Left forelimb (tissue), 1 donor: ENCODE measurements around the gene NLK.
"Not testable (repeated sequence)": the region's sequence is repeated elsewhere in the genome, so short reads cannot be mapped to it uniquely, and the experiment has no call there.

Source experiments
- DNase-seq: peaks from one replicate; pipeline ENCODE4 v3.0.0-alpha.2; 2018; ENCODE audit warnings: low spot score

Gene NLK

DNA sequence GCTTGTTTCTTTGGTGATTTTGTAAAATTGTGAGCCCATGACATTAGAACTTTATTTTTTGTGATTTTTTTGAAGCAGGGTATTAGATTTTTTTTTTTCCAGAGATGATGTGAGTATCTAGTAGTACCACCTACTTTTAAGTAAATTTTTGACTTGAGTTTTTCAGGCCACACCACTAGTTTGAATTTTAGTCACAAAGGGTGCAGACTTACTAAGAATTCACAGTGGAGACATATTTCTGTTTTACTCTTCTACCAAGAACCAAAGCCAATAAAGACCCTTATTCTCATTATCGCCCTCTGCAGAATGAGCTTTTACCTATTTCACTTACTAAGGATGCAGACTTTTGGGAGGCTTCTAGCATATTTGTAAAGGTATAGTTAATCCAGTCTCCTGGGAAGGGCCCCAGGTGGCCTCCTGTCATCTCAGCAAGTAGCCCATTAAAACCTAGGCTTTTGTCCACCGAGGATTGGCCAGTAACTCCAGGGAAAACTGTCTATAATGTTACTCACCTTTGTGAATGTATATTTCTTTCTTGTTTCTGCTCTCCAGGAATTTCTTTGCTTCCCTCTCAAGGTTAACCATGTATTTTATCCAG lies 30.6 kb downstream of the NLK start:
- DNase-seq, result no peak

DNA sequence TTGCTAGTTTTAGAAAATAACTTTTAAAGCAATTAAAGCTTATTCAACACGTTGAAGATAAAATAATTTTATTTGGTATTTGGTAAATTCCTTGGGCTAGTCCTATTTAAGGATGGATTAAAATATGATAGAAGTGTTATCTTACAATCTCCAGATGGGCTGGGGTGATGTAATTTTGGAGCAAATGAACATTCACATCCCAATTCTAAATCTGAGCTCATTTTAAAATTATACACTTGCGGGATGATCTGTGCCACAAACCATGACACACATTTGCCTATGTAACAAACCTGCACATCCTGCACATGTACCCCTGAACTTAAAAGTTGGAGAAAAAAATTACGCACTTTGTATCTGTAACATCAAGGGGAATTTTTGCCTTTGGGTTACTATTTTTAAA lies 31.5 kb downstream of the NLK start:
- DNase-seq, result no peak

DNA sequence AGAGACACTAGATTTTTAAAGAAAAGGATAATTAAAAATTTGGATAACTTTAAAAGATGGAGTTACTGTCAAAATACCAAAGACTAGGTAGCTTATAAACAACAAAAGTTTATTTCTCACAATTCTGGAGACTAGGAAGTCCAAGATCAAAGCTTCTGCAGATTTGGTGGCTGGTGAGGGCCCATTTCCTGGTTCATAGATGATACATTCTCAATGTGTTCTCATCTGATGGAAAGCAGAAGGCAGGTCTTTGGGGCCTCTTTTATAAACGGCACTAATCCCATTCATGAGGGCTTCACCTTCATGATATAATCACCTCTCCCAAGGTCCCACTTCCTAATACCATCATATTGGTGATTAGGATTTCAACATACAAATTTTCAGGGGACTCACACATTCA lies 33.7 kb downstream of the NLK start:
- DNase-seq, result no peak

DNA sequence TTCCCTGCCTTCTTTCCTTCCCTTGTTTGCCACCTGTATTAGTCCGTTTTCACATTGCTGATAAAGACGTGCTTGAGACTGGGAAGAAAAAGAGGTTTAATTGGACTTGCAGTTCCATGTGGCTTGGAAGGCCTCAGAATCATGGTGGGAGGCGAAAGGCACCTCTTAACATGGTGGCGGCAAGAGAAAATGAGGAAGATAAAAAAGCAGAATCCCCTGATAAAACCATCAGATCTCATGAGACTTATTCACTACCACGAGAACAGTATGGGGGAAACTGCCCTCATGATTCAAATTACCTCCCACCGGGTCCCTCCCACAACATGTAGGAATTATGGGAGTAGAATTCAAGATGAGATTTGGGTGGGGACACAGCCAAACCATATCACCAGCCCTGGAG lies 34.7 kb downstream of the NLK start:
- not testable (repeated sequence) for DNase-seq

DNA sequence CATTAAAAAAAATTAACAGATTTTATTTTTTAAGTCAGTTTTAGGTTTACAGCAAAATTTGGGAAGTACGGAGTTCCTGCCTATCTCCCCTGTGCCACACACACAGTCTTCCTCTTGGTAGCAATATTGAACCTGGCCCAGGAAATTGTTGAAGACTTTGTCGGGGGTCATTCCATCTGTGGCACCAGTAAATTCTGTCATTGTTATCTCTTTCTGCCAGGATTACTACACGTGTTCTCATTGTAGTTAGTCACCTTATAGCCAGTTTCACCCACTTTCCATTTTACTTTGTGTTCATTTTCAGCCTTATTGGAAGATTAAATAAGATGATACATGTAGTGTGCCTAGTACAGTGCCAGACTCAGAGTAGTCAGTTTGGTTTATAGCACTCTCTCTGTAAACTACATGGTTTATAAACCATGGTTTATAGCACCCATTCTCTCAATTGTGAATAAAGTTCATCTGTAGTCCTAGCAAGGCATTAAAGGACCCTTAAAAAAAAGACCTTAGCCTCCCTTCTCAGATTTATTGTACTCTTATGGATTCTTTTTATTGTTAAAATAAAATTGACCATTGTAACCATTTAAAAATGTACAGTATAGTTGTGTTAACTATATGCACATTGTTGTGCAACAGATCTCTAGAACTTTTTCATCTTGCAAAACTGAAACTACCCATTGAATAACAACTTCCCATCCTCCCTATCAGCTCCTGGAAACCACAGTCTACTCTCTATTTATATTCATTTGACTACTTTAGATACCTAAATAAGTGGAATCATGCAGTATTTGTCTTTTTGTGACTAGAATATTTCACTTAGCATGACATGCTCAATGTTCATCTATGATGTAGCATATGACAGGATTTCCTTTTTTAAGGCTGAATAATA lies 36.1 kb downstream of the NLK start:
- no peak for DNase-seq

DNA sequence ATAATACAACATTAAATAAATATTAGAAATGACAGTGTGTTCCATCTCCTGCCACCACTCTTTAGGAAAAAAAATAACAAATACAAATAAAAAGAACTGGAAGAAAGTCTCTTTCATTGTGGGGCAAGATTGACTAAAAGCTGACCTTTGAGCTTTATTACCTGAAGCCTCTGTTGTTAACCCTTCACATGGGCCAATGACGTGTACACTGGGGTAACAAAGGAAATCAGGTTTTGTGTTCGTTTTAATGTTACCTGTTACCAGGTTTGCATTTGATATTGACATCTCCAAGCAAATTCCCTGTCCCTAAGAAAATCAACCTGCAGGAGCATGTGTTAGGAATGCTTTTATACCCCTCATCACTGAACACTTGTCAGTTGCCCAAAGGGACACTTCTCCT lies 39.0 kb downstream of the NLK start:
- no peak for DNase-seq

DNA sequence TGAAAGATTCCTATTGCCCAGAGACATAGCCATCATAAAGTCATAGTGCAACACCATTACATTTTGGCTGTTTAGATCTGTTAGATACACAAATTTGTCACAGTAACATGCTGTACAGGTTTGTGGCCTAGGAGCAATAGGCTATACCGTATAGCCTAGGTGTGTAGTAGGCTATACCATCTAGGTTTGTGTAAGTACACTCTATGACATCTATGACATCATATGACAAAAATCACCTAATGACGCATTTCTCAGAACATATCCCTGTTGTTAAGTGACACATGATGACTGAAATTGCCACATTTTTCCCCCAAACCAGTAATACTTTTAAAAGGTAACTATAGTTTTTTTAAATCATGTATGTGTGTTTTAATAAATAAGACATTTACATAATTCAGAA lies 43.3 kb downstream of the NLK start:
- DNase-seq, result no peak

DNA sequence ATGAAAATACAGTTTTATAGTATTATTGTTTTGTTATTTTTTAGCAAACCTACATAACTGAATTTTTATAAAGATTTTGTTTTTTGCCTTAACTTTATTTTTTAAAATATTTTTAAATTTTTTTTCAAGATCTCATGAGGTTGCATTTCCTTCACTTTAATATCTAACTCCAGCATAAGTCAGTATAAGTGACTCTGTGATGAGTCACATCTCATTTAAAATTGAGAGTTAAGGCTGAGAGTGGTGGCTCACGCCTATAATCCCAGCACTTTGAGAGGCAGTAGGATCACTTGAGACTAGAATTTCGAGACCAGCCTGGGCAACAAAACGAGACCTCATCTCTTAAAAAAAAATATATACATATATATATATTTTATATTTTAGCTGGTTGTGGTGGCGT lies 44.0 kb downstream of the NLK start:
- DNase-seq, result no peak

DNA sequence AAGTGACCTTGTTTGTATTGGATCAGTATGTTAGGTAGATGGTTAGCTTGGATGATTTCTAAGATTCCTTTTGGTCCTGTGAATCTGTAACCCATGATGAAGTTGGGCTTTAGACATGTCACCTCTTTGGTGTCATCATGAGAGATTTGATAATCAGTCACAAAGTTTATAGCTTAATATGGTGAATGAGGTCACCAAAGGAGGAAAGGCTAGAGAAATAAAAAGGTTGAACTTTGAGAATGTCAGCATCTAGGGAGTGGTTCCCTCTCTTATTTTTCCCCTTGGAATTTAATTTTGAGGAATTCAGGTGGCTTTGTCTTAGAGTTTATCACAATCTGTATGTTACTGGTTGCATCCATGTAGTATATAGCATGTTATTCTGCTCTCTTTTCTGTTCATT lies 45.3 kb downstream of the NLK start:
- DNase-seq, result no peak

DNA sequence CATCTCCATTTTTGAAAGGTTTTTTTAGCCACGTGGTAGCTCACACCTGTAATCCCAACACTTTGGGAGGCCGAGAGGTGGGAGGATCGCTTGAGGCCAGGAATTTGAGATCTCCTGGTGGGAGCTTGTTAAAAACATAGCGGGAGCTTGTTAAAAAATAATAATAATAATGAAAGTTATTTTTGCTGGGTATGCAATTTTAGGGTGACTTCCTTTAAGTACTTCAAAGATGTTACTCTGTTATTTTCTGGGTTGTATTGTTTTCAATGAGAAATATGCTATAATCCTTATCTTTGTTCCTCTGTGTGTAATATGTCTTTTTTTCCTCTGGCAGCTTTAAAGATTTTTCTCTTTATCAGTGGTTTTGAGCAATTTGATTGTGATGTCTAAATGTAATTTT lies 48.1 kb downstream of the NLK start:
- DNase-seq, result no peak

DNA sequence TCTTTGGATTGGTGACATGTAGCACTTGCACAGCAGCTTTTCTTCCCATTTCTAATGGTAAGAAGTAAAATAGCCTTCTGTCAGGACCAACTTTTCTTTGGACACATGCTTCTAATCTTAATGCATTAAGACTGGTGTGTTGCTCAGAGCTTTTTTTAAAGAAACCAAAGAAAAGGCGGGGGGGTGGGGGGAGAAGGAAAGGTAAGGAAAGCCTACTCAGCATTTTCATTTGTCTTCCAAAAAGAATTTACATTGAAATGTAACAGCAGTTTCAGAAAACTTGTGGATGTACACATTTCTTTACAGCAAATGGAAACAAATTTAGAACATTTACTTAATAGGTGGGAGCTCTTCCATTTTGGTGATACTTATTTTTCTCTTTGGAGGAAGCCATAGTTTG lies 49.6 kb downstream of the NLK start:
- DNase-seq, result no peak

DNA sequence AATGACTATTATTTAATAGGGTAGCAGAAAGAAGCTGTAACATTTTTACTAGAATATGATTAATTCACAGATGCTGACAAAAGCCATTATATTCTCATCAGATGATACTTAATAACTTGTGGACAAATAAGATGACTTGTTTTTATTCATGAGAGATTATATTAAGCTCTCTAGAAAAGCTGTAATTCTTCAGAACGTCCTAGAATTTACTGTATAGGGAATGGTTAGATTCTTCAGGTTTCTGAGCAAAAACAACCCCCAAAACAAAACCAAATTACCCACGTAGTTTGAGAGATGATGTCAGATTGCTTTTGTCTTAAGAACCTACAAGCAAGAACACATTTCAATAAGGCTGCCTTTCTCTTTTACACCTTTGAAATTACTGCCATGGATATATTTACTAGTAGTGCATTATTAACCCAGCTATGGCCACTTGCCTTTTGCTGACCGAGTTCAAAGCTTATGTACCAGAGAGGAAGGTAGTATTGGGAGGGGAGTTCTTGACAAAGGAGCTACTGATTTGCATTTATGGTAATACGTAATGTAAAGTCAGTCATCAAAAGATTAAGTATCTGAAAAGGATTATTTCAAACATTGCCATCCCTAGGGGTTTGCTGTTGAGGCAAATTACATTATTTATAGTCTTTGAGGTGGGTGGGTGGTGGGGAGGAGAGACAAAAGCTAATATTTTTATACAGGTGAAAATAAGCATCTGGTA lies 51.7 kb downstream of the NLK start:
- no peak for DNase-seq

DNA sequence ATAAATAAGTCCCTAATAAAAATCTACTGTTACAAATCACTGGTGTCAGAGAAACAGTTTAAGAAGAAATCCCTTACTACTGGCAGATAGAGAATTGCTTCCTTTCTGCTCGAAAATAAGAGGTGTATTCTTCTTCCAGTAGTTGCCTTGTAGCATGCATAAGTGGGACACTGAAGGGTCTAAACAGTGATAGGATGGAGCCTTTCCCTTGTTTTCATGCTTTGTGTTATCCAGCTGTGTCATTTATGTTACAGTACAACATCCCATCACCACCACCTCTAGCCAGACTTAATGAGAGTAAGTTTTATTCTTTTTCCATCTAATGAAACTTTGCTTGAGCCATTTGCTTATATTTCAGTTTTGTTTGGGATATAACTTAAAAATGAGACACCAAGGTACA lies 54.3 kb downstream of the NLK start:
- no peak for DNase-seq

DNA sequence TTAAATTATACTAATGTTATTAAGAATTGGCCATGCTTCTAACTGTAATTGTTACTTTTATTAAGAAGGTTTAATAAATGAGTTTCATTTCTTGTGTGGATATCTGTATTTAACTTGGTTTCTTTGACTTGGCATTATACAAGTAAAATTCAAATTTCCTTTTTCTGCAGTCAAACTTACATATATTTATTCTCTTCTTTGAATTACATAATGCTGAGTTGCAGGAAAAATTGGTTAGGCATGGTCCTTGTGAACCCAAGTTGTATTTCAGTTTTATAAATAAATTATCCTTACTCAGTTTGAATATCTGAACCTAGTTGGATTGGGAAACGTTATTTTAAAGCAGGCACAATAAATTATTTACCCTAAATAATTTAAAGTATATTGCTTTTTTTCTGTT lies 54.8 kb downstream of the NLK start:
- DNase-seq, result no peak

DNA sequence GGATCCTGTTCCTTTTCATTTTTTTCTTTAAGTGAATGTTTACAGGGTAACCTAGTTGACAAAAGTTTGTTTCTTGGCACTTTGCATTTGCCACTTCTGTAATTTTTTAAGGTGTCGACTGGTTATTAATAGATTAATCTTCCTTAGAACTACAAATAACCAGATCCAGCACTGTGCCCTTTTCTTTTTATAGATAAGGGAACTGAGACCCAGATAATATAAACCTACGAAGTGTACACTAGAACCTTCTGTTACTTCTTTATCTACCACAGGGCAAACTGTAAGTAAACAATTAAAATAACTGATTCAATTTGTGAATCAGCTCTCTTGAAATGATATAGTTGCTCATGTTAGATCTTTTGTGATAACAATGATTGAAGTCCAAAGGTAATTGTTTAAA lies 55.4 kb downstream of the NLK start:
- no peak for DNase-seq

DNA sequence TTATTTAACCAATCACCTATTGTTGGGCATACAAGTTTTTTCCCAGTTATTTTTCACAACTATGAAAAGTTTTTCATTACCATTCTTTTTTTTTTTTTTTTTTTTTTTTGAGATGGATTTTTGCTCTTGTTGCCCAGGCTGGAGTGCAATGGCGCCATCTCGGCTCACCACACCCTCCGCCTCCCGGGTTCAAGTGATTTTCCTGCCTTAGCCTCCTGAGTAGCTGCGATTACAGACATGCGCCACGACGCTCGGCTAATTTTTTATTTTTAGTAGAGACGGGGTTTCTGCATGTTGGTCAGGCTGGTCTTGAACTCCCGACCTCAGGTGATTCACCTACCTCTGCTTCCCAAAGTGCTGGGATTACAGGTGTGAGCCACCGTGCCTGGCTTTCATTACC lies 56.1 kb downstream of the NLK start:
- DNase-seq, result not testable (repeated sequence)

DNA sequence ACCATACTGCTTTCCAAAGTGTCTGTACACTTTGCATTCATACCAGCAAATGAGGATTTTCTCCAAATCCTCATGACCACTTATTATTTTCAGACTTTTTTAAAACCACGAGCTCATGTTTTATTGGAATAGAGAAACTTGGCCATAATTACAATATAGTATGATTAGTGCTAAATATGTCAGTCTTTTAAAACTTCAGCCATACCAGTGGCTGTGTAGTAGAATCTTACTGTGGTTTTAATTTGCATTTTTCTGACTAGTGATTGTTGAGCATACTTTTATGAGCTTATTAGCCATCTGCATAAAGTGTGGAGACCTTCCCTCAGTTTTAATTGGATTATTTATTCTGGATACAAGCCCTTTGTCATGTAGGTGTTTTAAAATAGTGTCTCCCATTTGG lies 57.8 kb downstream of the NLK start:
- DNase-seq, result no peak

DNA sequence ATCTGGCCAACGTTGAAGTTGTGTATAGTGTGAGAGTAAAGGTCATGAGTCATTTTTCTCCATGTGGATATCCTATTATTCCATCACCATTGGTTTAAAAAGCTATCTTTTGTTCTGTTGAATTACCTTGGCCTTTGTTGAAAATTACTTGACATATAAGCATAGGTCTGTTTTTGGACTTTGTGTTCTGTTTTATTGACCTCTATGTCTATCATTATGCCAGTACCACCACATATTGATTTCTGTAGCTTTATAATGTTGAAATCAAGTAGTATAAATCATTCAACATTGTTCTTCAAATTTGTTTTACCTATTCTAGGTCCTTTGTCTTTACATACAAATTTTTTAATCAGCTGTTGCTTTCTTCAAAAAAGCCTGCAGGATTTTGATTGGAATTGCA lies 58.5 kb downstream of the NLK start:
- DNase-seq, result no peak

DNA sequence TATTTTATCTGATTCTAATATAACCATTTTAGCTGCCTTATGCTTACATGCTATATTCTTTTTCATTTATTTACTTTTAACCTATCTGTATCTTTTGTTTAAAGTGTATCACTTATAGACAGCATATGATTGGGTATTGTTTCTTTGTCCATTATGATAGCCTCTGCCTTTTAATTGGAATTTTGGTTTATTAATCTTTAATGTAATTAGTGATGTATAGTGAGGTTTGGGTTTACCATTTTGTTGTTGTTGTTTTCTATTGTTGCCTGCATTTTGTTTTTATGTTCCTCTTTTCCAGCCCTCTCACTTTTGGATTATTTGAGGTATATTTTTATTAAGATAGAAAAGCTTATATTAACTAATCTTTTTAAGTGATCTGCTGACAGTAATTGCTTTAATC lies 59.4 kb downstream of the NLK start:
- no peak for DNase-seq

DNA sequence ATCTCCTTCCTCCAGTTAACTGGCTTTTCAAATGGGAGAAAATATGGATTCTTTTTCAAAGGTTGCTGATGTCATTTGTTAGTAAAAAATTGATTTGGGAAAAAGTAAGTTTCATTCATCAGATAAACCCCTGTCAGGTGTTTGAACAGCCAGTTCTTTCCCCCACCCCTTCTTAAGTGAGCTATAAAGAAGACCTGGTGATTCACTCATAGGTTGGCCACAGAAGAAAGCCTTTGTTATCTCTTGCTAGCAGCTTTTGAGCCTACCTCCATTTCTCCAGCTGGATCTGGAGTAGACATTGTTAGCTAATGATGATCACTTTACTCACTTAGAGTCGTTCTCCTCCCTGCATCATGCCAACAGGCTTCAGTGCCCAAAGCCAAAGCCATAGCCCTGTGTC lies 63.0 kb downstream of the NLK start:
- DNase-seq, result no peak

DNA sequence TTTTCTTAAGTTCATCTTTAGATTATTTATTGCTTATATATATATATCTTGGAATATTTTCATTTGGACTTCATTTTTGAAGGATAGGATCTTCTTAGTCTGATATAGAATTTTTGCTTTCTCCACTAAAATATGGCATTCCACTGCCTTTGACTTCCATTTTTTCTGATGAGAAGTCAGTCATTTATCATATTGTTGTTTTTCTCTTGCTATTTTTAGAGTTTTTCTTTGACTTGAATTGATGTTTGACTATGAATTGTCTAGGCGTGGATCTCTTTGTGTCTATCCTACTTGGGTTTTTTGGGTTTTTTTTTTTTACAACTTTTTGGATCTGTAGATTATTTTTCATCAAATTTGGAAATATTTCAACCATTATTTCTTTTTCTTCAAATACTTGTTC lies 67.7 kb downstream of the NLK start:
- DNase-seq, result no peak

DNA sequence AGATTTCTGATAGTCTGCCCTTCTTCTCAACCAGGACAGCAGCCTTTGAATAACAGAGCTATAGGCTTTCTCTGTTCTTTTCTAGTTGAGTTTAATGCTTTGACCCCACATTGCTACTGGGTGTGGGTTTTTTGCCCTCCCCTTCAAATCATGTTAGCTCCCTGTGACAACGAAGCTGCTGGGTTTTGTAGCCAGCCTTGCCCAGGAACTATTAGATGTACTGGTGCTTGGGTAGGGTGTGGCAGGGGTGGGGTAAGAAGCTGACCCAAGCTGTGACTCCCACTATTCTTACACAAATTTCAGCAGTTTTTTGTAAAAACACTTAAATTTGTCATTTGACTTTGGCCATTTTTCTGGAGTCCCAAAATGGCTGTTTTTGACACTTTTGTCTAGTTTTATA lies 69.7 kb downstream of the NLK start:
- no peak for DNase-seq

DNA sequence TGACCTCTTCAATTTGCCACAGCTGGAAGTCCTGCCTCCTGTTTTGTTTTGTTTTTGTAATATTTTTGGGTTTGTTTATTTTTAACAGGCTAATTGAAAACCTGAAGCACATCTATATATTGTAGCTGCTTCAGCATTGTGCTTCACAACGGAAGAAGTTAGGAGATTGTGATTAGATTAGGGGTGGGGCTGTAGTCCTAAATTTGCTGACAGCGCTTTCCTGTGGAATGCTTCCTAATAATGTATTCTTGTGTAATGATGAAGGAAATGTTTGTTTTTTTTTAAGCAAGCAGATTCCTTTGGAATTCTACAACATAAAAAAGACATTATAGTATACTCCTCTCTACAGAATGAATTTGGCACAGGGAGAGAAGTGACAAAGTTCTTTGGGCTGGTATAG lies 70.1 kb downstream of the NLK start:
- no peak for DNase-seq
